Middle frontal gyrus (tissue), 1 donor: ENCODE results near the gene ATP1A2.

Source experiments
- DNase-seq: peaks from one replicate; pipeline ENCODE4 v3.0.0-alpha.2; 2015; ENCODE audit warnings: low spot score; ENCODE audit errors: extremely low spot score

Gene ATP1A2

DNA sequence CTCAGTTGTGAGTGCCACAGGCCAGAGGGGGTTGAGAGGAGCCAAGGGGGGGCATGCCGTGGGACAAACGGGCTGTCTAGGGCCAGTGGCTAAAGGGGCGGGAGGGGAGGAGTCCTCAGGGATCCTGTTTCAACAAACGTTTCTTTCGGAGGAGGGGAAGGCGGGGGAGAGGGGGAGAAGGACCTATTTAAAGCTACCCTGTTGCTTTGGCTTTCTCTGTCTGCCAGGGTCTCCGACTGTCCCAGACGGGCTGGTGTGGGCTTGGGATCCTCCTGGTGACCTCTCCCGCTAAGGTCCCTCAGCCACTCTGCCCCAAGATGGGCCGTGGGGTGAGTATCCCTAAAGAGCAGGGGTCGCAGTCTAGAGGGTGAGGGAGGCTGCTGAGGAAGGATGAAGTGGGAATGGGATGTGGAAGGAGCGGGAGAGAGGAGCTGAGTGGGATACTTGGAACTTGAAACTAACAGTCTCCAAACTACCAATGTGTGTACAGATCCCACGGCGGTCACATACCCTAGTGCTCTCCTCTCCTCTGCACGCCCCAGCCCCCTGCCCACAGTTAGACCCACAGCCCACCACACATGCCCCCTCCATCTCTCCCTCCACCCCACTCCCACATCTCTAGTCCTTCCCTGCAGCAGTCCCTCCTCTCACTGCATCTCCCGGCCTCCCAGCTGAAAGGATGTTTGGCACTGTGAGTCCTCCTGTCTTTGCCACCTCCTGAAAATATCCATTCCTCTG, at the start of gene ATP1A2:
TSS of gene ATP1A2 (plus strand) at position 215 of the 738 bp plus-strand sequence. CDS start at position 318, 103 bp downstream.
- no peak for DNase-seq

DNA sequence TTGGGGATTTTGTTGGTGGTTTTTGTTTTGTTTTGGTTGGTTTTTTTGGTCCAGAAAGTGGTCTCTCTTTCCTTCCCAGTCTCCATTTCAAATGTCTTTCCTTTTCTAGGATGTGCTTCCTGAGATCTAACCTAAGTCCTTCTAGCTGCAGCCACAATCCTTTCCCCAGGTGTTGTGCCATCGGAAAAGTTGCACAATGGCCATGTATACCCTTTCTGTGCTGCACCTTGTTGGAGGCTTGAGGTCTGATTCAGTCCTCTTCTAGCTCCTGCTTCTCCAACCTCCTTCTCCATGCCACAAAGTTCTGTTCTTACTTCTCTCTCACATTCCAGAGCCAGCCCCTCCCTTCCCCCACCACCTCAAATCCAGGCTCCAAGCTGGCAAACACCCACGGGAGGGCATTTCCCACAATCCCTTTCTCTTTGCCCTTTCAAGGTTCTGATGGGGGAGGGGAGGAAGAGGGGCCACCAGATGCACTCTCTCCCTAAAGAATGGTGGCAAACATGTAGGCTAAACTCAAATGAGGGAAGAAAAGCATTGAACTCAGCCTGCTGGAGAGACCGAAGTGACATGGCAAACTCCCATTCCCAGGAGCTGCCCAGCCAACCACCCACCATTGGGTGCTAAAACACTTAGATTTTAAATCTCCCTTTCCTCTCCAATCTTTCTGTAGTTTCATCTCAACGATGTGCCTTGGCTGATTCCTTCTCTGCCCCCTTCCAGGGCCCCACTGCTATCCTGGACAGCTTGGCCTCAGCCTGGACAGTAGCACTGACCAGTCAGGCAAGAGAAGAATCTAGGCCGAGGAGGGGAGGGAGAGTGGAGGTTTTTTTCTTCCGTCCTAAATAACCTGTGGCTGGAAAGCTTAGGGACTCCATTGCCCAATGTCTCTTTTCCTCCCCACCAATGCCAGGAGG, 48.5 kb upstream of the ATP1A2 start:
- no peak for DNase-seq

DNA sequence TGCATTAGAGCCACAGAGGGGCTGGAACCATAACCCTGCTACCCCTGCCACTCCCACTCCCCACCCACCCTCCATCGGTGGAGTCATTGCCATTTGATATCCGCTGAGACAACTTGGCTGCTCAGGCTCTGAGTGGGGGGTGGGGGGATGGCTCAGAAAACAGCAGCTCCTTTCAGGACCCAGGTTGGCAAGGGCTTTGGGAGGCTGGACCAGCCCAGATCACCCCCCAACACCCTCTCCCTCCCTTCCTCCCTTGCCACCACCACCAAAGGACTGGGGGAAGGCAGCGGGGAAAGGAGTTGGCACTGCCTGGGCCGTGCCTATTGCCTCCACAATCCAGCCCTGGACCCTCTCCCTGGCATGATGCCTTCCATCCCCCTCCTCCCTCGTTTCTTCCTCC, 47.3 kb upstream of the ATP1A2 start:
- peak; percentile 70 for DNase-seq

DNA sequence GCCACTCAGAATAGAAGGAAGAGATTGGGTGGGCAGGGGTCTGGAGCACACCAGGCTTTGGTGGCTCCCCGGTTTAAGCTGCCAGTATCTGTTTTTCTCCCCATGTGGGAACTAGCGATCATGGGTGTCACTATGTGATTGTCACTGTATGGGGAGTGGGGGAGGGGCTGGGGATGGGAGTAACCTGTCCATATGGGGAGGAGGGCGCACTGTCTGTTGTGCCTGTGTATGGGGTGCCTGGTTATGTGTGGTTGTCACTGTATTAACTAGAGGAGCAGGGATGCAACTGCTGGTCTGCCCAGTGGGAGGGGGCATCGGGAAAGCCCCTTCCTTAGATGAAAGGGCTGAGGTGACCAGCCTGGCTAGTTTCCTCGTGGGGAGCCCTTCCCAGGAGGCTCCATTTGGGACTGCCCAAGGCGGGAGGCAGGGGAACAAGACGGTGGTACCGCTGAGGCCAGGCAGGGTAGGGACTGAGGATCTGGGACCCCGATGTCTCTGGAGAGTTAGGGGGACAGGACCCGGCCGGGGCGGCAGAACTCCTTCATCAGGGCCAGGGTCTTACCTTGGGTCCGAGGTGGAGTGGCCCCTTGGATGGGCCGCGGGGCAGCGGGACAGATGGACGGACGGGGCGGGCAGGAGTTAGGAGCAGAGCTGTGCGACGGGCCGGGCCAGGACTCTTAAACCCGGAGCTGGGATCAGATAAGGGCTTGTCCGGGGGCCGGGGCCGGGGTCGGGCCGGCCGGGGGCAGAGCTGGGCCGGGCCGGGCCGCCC, 45.9 kb upstream of the ATP1A2 start, which contains the start of gene KCNJ10:
TSS of gene KCNJ10 (minus strand) at position 701 of the 772 bp plus-strand sequence. CDS start 27,628 bp downstream, outside the sequence.
- DNase-seq = no peak

DNA sequence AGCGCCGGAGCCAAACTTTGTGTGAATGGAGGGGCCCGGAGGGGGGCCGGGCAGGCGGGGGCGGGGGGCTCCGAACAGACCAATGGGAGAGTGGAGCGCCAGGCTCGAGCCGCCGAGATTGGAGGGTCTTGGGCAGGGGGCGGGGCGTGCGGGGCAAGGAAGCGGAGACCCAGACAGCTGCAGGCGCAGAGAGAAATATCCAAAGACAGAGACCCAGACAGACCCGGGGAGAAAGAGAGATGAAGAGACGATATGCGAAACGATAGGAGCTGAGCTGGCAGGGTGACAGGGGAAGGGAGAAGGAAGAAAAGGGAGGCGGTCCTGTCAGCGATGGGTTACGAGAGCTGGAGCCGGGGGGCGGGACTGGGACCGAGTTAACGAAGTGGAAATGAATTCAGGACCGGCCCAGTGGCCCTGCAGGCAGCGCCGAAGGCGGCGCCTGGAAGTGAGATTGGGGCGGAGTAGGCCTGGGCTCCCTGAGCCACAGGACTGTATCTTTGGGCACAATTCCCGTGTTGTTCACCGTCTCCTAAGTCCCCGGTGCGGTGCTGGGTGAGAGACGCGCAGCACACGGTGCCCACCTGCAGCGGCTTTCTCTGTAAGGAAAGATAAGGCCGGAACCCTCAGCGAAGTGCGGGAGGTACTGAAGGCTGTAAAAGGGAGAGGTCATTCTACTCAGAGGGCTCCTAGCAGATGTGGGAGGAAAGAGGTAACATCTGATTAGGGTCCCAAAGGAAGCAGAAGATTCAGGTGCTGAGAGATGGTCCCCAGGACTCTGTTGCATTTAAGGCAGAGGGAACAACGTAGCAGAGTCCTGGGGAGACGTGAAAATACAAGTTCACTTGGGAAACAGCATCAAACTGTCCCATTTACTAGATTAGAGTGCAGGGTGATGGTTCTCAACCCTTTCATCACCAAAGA, 45.1 kb upstream of the ATP1A2 start:
- DNase-seq = peak; percentile 67

DNA sequence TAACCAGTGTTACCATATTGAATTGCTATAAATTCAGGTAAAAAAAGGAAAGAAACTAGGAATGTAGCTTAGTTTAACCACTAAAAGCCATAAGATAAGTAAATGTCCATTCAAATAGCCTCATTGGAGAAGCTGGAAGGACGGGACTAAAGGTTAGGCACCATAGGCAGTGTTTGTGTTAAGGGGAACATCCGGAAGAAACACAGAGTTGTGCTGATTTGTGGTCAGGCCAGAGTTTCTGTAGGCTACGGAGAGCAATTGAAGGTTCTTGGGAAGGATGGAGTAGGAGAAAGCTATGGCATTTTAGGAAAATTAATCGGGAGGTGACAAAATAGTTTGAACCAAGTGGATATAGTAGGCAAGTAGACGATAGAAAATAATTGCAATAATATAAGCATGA, 44.3 kb upstream of the ATP1A2 start:
- DNase-seq = no peak

DNA sequence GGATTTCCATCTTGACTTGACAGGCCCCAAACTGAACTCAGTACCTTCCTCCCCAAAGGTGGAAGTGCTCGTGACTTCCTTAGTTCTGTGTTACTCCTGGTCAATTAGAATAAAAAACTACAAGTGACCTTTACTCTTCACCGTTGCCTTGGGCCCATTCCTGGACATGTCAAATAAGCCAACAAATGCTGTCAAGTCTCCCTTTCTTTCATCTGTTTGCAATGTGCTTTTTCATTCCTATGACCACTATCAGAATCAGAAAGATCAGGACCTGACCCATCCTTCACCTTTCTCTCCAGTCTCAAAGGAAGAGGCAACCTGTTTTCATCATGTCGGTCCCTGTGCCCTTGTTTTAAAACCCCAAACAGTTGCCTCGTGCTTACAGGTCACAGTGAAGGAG, 40.7 kb upstream of the ATP1A2 start:
- no peak for DNase-seq

DNA sequence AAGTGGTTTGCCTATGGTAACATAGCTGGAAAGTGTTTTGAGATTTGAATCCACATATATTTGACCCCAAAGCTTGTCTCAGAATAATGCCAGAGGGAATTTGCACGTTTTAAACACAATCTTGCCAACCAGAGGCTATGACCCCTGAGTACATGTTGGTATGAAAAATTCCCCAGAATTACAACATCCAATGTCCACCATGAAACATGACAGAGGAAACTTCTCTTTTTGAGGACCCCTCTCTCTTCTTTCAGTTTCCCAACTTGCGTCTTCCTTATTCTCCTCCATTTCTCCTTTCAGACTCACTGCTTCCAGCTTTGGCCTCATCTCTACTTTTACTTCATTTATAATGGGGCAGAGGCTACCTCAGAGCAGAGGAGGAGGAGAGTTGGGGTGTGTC, 39.7 kb upstream of the ATP1A2 start:
- DNase-seq = no peak

DNA sequence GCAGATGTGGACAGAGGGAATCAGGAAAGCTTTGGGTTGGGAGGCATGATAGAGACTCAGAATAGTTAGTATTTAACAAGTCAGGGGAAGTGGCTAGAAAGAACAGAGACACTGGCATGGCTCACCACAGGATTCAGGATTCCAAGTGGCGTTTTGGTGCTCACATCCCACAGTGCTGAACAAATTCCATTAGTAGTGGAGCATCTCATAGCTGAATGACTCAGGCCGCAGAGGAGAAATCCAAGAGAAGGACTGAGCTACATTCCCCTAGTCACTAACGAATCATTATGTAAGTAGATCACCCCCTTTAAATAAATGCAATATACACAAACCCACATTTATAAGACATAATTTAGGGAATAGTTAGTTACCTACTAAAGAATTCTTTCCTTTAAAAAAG, 39.3 kb upstream of the ATP1A2 start:
- no peak for DNase-seq

DNA sequence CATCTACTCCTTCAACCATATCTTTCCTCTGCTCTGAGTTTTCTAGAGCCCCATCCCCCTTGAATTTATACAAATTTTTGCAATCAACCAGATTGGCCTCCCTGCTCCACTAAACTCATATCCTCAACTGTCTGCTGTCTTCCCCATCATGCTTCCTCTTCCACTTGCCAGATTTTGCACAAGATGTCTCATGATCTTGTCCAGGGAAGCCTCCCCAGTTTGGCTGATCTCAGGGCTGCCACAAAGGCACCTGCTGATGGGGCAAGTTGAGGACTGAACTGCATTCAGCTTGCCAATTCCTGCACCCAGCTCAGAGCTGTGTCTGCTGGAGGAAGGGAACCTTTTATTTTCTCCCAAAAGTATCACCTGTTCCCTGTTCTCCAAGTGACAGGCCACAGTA, 38.1 kb upstream of the ATP1A2 start:
- no peak for DNase-seq

DNA sequence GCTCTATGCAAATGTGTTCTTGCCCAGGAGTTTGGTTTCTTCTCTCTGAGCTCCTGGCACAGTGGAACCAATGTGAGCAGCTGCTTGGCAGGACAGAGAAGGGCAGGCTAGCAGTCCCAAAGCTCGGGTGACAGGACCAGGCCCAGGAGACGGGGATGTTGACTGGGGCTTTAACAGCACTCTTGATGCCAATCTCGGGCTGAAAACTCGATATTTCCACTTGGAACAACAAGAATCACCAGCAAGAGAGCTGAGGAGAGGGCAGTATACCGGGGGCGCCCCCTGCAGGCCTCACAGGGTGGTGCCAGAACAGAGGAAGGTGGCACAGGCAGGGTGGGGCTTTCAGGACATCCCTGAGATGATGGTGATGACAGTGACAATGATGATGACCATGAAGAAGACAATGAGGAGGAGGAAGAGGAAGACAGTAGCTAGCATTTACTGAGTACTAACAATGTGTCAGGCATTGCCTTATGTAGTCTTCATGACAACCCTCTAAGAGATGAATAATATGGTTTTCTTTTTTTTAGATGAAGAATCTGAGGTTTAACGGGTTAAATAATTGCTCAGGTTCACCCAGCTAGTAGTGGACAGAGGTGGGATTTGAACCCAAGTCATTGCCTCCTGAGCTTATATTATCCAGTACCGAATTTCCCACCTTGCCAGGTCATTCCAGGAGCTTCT, 36.9 kb upstream of the ATP1A2 start:
- no peak for DNase-seq

DNA sequence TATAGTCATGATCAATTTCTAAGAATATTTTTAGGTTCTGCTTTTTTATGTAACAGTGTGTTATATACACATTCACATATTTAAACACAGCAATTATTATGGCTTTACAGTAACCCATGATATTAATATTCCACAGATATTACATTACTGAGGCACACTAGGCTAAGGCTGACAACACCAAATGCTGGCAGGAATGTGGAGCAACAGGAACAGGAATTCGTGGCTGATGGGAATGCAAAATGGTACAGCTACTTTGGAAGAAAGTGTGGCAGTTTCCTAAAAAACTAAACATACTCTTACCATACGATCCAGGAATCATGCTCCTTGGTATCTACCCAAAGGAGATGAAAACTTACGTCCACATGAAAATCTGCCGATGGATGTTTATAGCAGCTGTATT, 36.1 kb upstream of the ATP1A2 start:
- no peak for DNase-seq

DNA sequence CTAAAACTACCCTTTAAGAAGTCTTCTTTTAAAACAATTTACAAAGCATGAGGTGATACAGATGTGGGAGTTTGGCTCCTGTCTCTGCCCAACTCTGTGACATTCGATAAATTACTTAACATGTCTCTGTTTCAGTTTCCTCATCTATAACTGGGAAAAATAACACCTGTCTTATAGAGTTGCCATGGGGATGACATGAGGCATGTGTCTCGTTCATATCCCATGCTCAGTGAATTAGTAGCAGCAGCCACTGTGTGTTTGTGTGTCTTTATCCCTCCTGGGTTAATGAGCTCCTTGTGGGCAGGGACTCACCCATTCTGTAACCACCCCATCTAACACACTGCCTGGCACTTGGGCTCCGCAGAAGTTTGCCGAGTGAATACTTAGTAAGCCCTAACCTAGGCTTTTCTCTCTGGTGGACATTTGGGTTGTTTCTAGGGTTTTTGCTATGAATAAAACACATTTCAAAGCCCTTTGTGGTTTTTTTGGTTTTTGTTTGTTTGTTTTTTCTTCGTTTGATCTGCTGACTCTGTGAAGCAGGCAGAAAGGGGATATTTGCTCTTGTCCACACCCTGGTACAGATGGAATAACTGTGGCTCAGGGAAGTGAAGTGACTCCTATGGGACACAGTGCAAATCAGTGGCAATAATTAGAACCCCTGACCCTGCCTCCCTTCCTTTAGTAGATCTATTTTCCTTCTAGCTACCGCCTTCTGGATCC, 35.0 kb upstream of the ATP1A2 start:
- DNase-seq = no peak

DNA sequence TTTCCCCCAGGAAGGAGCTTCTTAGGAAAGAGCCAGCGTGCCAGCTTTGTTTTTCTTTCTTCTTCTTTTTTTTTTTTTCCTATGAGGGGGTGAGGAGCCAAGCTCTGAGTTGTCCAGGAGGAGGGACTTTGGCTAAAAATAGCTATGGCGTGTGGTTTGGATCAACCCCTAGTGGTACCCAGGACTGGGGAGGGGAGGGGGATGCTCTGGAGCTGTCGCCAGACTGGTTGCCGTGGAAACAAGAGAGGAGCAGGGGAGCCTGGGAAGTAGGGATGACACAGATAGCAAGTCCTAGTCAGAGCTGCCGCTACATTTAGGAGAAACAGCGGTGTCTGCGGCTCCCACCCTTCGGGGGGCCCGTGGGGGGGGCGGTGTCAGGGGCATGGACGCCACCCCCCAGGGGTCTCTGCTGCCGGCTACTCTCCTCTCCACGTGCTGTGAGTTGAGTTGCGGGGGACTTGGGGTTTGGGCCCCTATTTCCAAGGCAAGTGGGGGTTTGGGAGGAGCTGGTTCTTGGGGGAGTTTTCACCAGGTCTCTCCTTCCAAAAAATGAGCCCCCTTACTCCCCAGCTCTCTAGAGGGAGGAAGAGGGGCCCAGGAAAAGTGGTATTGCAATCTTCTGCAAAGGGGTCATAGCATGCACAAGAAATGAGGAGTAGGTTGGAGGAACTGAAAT, 34.2 kb upstream of the ATP1A2 start, which contains the start of gene KCNJ9:
TSS of gene KCNJ9 (plus strand) at position 278 of the 676 bp plus-strand sequence. CDS start 2,493 bp downstream, outside the sequence.
- DNase-seq = peak; percentile 74

DNA sequence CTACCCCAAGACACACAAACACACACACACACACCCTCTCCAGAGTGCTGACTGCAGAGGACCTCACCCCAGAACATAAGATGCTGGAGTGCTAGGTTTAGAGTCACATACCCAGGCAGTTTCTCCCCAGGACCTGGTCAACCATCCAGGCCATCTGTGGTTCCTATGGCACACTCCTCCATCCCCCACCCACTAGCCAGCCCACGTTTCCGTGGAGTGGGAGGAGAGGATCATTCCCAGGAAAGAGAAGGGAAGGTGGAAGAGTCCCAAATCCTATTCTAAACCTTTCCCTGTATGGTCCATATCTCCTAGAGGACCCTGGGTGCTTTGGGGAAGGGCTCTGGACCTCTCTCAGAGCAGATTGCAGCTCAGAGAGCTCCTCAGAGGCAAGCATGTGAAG, 33.1 kb upstream of the ATP1A2 start:
- peak; percentile 2 for DNase-seq

DNA sequence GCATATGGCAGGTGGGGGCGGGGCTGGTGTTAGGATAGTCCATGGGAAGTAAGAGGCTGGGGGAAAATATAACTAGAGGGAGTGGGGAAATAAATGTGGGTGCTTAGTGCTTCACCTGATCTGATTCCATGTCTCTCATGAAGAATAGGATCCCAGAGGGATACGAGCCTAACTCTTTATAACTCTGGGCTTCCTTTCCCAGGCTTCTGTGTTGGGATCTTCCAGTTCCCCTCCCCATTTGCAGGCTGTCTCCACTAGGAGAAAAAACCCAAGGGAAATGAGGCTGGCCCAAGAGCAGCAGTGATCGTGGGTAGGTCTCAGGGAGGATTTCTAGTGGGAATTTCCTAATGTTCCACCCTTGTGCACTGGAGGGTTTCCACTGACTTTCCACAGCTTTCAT, 32.6 kb upstream of the ATP1A2 start:
- peak; percentile 2 for DNase-seq

DNA sequence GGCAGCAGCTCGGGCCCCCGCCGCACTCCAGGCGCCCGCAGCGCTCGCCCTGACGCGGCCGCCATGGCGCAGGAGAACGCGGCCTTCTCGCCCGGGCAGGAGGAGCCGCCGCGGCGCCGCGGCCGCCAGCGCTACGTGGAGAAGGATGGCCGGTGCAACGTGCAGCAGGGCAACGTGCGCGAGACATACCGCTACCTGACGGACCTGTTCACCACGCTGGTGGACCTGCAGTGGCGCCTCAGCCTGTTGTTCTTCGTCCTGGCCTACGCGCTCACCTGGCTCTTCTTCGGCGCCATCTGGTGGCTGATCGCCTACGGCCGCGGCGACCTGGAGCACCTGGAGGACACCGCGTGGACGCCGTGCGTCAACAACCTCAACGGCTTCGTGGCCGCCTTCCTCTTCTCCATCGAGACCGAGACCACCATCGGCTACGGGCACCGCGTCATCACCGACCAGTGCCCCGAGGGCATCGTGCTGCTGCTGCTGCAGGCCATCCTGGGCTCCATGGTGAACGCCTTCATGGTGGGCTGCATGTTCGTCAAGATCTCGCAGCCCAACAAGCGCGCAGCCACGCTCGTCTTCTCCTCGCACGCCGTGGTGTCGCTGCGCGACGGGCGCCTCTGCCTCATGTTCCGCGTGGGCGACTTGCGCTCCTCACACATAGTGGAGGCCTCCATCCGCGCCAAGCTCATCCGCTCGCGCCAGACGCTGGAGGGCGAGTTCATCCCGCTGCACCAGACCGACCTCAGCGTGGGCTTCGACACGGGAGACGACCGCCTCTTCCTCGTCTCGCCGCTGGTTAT, 31.4 kb upstream of the ATP1A2 start:
- DNase-seq = no peak
